Smooth muscle cell of the coronary artery (primary cell): ENCODE results near the gene CPNE9. TPM values are rescaled to one million over a fixed set of nuclear protein-coding genes. Genes with fewer than 3 reads are reported as not detected.

Experiments used
- total RNA-seq: library from RNA; depleted of rRNA; stranded (reverse); fragments of >200 nt; gene quantifications from 2 replicates; pipeline ENCODE4 v1.2.3, GENCODE V29; 2014; ENCODE audit warnings: low replicate concordance

Gene CPNE9, protein sequence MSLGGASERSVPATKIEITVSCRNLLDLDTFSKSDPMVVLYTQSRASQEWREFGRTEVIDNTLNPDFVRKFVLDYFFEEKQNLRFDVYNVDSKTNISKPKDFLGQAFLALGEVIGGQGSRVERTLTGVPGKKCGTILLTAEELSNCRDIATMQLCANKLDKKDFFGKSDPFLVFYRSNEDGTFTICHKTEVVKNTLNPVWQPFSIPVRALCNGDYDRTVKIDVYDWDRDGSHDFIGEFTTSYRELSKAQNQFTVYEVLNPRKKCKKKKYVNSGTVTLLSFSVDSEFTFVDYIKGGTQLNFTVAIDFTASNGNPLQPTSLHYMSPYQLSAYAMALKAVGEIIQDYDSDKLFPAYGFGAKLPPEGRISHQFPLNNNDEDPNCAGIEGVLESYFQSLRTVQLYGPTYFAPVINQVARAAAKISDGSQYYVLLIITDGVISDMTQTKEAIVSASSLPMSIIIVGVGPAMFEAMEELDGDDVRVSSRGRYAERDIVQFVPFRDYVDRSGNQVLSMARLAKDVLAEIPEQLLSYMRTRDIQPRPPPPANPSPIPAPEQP
- total RNA-seq, result not detected in 2 replicates

DNA sequence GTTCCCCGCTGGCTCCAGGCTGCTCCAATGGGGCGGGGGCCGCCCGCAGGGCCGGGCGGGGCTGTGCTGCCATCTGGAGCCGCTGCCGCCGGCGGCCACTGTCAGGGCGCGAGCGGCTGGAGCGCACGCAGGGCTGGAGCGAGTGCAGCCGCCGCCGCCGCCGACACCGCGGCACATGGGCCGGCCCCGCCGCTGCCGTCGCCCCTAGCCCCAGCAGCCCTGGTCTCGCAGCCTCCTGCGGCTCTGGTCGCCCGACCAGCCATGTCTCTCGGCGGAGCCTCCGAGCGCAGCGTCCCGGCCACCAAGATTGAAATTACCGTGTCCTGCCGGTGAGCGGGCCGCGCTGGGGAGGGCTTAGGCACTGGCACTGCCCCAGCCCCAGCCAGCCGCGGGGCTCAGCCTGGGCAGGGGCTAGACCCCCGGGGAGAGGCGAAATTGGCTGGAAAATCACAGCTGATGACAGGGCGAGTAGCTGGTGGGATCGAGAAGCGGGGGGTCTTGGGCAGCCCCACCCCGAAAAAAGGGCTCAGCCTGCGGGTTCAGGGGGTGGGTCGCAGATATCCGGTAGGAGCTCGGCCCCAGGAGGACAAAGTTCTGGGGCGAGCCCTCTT, at the start of gene CPNE9:
Gene CPNE9, plus strand, starts transcription at position 98 of the 611 bp plus-strand sequence. Its CDS starts 164 bp downstream, at position 262.

DNA sequence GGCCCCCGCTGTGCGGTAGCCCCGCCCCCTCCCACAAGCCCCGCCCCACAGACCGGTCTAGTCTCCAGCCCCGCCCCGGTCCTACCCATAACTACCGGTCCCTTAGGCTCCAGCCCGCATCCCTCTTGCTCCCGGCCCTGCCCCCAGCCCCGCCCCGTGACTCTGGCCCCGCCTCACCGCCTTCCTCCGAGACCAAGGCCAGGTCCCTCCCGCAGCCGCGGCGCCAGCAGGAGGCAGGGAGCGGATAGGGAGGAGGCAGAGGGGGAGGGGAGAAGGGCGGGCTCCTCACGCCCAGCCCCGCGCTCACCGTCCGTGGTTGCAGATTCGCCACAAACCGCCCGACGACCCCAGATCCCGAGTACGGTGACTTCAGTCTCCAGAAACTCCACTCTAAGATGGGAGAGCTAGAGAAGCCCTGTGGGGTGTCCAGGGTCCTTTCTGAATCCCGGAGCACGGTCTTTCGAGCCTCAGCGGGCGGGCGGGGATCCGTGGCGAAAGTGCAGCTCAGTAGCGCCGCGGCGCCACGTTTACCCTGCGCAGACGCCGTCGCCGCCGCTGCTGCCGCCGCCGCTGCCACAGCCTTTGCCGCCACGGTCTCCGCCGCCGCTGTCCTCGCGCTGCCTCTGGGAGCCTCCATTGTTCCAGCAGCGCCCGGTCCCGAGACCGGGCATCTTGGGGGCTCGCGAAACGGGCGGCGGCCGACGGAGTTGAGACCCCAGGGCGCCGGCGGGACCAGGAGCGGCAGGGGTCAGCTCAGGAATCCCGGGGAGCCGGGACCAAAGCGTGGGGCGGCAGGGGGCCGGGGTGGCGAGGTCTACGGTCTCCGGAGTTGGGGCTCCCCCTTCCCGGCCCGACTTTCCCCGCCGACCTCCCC, 27.8 kb downstream of the CPNE9 start, which contains the start of gene BRPF1:
Gene BRPF1, plus strand, starts transcription at position 530 of the 874 bp plus-strand sequence. CDS start 2,406 bp downstream, outside the sequence.

DNA sequence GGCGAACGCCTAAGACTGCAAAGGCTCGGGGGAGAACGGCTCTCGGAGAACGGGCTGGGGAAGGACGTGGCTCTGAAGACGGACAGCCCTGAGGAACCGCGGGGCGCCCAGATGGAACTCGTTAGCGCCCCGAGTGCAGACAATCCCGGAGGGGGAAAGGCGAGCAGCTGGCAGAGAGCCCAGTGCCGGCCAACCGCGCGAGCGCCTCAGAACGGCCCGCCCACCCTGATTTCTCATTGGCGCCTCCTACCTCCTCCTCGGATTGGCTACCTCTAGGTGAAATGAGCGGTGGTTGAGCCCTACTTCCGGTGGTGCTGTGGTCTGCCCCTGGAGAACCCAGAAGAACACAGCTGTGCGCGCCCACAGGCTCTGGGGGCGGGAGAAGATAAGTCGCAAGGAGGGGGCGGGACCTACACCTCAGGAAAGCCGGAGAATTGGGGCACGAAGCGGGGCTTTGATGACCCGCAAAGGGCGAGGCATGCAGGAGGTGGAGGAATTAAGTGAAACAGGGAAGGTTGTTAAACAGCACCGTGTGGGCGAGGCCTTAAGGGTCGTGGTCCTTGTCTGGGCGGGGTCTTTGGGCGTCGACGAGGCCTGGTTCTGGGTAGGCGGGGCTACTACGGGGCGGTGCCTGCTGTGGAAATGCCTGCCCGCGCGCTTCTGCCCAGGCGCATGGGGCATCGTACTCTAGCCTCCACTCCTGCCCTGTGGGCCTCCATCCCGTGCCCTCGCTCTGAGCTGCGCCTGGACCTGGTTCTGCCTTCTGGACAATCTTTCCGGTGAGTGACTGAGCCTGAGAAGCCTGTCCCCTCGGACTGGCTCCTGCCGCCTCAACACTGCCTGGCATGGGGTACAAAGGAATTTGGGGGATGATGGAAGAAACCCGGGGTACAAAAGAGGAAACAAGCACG, 46.3 kb downstream of the CPNE9 start, which contains the start of gene OGG1:
Gene OGG1, plus strand, starts transcription at position 308 of the 911 bp plus-strand sequence. Its CDS starts 335 bp downstream, at position 643.

DNA sequence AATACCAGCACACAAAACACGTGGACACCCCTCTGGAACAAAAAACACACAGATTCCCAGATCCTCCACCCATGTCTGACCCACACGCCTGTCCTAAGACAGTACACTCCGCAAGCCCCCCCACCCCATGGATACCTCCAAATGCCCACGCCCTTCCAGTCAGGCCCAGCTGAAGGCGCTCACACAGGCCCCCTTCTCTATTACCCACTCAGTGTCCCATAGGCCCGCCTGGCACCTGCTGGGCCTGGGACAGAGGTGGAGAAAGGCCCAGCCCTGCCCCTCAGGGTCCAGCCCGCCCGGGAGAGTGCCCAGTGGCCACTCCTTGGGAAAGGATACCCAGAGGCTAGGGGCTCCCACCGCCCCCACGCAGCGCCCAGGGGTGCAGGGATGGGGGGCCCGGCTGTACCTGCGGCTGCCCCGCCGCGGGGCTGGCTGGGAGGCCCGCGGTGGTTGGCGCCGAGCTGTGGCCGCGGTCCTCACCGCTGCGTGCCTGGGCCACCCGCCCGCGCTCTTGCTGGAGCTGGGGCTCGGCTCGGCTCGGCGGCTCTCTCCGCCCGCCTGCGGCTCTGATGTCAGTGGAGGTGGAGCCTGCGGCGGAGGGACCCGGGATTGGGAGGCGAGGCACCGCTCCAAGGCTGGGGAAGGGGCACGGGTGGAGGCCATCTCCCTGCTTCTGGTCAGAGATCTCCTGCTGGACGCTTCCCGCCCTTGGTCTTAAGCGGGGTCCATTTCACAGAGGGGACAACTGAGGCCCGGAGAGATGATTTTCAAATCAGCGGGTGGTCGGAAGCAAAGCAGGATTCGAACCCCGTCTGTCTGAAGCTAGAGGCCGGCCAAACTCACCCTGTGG, 66.0 kb downstream of the CPNE9 start, which contains the start of gene CAMK1:
Gene CAMK1, minus strand, starts transcription at position 522 of the 850 bp plus-strand sequence. CDS start 2,198 bp downstream, outside the sequence.

Other genes with a start within 250 kb of the CPNE9 start
- gene LHFPL4, start 150.0 kb upstream of the CPNE9 start, total RNA-seq, result 0.12 TPM in 1 of 2 replicates, not detected in the other
- gene MTMR14, start 54.3 kb upstream of the CPNE9 start, total RNA-seq, result 26.6 and 29.0 TPM in 2 replicates
- gene BRPF1, start 27.9 kb downstream of the CPNE9 start, total RNA-seq, result 14.1 and 14.5 TPM in 2 replicates
- 15.6 and 19.8 TPM in 2 replicates for gene OGG1, start 46.1 kb downstream of the CPNE9 start, total RNA-seq
- gene CAMK1, start 66.1 kb downstream of the CPNE9 start, total RNA-seq, result 36.4 and 41.7 TPM in 2 replicates
- 25.6 and 71.0 TPM in 2 replicates for gene TADA3, start 88.6 kb downstream of the CPNE9 start, total RNA-seq
- gene ARPC4, start 89.2 kb downstream of the CPNE9 start, total RNA-seq, result 143 and 243 TPM in 2 replicates
- gene TTLL3, start 106.4 kb downstream of the CPNE9 start, total RNA-seq, result 8.5 and 23.3 TPM in 2 replicates
- 18.5 and 23.9 TPM in 2 replicates for gene RPUSD3, start 140.2 kb downstream of the CPNE9 start, total RNA-seq
- gene CIDEC, start 176.4 kb downstream of the CPNE9 start, total RNA-seq, result not detected in 2 replicates
- gene JAGN1, start 186.8 kb downstream of the CPNE9 start, total RNA-seq, result 18.8 and 31.5 TPM in 2 replicates
- 0.23 and 0.98 TPM in 2 replicates for gene IL17RE, start 199.0 kb downstream of the CPNE9 start, total RNA-seq
- 20.9 and 21.8 TPM in 2 replicates for gene IL17RC, start 213.3 kb downstream of the CPNE9 start, total RNA-seq
- gene CRELD1, start 230.0 kb downstream of the CPNE9 start, total RNA-seq, result 21.6 and 37.4 TPM in 2 replicates
- 0.70 and 1.3 TPM in 2 replicates for gene PRRT3, start 248.6 kb downstream of the CPNE9 start, total RNA-seq